GM19395 (cell line): ENCODE measurements around the gene CHST8.
"Not testable (repeated sequence)": the region's sequence is repeated elsewhere in the genome, so short reads cannot be mapped to it uniquely, and the experiment has no call there.

Source experiments
- ATAC-seq: cut with Tn5 transposase; IDR thresholded peaks from one replicate; pipeline ENCODE4 v1.9.1; 2021; ENCODE audit warnings: mild to moderate bottlenecking, moderate library complexity; ENCODE audit not compliant: unreplicated experiment

The CHST8 gene

DNA sequence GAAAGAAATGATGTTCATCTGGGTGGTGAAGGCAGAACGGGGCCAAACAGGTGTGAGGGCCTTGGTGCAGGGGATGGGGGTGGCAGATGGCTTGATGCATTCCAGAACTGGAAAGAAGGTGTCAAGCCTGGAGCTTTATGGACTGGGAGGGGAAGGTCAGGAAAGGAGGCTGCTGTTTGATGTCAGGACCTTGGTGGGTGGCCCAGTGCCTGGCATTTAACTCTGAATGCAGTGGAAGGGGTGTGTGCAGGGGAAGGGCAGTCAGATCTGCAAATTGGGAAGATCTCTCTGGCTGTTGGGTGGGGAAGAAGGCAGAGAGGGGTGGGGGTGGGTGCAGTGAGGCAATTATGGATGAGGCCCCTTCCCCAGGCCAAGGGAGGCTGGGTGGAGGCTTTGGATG lies 186.6 kb downstream of the CHST8 start:
- ATAC-seq: no peak

DNA sequence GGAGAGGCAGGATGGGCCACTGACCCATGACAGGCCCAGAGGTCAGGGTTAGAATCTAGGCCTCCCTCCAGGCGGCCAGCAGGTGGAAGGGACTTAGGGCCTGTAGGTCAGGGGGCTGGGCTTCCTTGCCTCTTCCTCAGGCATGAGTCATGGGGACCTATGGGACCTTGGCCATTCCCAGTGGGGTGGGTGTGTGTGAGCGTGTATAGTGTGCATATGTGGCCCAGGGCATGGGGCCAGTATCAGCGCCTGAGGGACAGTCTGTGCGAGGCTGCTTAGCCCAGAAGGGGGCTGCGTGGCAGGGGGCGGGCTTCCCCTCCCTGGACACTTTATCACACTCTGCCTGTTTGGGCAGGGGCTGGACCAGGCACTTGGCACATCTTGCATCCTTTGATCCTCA lies 188.2 kb downstream of the CHST8 start:
- ATAC-seq: no peak

DNA sequence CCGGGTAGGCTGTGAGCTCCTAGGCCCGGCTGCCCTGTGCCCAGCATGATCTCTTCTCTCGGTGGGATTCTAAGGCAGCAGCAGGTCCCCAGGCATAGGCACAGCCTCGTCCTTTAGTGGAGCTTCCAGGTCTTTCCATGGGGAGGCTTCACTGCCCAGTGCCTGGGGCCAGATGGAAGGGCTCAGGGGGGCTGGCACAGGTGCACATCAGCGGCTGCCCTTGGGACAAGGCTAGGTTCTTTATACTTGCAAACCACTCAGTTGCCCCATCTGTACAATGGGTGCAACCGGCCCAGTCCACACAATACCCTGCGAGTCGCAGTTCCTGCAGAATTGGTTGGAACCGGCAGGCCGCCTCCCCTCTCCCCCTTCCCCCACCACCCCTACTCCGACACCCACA lies 189.1 kb downstream of the CHST8 start:
- no peak for ATAC-seq

DNA sequence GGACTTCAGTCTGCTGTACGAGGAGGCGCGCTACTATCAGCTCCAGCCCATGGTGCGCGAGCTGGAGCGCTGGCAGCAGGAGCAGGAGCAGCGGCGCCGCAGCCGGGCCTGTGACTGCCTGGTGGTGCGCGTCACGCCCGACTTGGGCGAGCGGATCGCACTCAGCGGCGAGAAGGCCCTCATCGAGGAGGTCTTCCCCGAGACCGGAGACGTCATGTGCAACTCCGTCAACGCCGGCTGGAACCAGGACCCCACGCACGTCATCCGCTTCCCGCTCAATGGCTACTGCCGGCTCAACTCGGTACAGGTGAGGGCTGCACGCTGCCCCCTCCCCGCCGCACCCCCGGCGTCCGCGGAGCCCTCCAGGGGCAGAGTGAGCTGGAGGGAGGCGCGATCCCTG lies 189.5 kb downstream of the CHST8 start:
- no peak for ATAC-seq

DNA sequence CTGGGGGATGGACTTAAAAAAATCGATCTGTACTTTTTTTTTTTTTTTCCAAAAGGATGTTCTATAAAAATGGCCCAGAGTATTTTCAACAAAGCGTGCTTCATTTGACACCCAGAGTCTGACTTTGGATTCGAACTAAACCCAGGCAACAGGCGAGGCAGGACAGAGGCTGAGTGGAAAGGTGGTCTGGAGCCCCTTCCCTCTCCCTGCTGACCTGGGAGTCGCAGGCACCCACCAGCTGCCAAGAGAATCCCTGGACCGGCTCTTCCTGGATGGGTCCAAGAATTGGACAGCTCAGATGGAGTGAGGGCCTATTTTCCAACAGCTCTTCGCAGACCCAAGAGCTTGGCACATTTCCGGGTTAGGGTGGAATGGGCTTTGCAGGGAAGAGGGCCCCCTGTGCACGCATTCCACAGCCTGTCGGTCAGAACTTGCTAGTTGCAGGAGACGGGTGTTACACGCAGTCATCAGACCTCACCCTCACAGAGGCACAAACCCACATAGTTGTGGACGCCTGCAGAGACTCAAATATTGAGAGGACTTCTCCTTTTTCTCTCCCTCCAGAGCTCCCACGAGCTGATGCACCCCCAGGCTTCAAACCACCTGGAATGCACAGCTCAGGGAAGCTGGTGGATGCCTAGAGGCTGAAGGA lies 190.1 kb downstream of the CHST8 start:
- no peak for ATAC-seq

DNA sequence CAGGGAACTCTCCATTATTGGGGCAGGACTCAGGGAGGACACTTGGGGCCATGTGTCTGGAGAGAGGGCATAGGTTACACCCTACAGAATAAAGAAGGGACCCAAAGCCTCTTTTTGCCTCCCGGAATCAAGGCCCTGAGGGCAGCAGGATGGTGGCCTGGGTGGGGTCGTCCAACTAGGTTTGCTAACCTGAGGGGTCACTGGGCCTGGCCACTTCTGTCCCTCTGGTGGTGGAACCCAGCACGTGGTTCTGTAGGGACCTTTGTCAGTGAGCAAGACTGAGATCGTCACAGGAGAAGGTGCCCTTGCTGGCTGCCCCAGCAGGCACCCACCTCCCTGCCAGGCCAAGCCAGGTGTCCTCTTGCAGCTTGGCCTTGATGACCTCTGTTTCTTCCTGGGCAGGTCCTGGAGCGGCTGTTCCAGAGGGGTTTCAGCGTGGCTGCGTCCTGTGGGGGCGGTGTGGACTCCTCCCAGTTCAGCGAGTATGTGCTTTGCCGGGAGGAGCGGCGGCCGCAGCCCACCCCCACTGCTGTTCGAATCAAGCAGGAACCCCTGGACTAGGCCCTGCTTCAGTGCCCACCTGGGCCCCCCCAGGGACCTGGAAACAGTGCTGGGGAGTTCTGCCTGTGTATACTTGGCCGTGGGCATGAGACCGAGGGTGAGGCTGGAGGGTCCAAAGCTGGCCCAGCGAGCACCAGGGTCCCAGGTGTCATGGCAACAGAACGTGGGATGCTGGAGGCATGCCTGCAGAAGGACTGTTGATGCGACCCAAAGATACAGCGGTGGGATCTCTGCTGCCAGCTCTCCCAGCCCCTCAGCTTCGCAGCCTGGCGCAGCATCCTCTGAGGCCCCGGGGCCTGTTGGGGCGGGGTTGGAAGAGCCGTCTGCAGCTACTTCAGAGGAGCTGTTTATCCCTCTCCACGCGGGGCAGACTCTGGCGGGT lies 190.9 kb downstream of the CHST8 start:
- ATAC-seq: no peak

DNA sequence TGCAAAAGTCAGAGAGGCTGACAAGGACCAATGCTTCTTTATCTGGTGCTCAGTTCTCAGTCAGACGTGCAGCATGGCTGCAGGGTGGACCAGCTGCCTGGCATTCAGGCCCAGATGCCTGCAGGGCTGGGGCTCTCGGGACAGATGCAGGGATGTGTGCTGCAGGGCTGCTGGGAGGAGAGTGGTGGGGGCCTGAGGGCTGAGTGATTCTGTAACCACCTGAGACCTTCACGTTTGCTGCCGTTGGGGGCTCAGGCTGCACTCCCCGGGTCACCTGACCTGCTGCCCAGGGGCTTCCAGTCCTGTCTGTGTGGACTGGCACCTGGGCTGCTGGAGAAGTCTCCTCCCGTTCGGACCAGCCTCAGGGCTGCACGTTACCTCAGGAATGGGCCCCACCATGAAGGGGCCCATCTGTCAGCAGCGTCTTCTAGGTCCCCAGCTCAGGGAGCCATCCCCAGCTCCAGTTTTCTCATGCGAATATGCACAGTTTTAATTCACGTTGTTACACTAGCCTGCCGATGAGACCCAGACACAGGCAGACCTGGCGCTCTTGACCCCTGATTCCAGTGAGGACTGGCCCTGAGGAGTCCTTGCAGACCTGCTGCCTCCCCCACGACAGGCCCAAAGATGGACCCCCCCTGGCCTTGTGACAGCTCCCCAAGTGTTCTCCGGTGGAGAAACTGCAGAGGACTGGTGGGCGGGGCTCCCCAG lies 191.8 kb downstream of the CHST8 start:
- ATAC-seq: no peak

DNA sequence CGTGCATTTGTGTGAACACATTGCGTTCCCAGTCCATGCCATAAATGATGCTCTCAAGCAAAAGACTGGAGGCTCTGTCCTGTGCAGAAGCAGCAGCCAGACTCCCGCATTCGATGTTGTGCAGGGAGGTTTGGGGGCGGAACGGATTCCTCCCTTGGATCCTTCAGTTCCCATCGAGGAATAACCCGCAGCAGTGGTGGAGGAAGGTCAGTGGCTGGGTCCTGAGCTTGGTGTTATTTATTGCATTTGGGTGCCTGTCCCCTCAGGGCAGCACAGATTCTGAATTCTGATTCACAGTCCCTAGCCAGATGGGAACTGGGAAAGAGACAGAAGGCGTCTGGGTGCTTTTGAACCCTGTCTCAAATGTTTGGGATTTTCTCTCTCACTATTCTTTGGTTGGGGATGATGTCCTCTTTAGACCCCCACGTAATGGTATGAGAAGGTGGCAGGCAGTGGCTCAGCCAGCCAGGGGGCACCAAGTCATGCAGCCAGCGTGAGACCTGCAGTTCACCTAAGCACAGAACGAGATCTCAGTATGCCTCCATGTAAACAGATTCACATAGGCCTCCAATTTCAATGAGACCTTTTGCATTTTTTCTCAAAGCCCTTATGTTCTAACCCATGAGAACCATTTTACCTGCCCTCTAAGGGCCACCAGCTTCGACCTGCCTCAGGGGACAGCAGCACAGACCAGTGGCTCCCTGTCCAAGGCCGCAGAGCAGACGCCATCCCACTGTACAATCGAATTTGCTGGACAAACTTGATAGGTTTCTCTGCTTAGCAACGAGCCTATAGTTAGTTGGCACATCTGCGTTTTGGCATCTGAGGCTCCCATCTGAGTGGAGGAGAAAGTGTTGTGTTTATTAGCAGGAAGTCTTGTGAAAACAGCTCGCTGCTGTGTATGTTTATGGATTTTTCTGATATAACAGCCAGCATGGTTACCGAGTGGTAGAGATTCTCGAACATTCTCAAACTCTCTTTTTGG lies 192.7 kb downstream of the CHST8 start:
- no peak for ATAC-seq

DNA sequence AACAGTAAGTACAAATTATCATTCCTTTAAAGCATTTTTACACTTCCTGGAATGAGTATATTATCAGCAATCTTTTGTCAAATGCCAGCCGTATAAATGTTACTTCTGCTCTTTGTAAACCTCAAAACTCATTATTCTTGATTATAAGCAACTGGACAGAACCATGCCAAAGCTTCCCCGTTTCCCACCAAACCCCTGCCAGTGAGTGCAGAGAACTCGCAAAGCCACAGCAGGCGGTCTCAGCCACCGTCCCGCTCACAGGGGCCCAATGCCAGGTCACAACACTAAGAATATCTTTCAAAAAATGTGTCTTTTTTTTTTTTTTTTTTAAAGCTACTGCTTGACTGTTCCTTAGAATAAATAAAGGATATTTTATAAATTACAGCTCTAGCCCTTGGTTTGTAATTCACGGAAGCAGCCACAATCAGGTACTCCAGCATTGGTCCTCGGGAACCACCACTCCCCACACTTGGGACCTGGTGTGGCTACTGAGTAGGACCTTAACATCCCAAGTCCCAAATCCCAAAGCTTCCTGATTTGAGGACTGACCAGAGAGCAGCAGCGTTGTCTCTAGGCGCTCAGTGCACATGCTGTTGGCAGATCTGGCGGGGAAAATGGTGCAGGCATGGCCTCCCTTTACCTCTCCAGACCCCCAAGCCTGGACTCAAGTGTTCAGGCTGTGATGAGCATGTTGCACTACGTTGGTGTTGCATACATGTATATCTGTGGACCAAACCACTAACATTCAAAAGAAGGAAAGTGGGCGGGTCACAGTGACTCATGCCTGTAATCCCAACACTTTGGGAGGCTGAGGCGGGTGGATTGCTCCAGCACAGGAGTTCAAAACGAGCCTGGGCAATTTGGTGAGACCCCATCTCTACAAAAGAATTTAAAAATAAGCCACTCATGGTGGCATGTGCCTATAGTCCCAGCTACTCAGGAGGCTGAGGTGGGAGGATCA lies 193.9 kb downstream of the CHST8 start:
- ATAC-seq: no peak

DNA sequence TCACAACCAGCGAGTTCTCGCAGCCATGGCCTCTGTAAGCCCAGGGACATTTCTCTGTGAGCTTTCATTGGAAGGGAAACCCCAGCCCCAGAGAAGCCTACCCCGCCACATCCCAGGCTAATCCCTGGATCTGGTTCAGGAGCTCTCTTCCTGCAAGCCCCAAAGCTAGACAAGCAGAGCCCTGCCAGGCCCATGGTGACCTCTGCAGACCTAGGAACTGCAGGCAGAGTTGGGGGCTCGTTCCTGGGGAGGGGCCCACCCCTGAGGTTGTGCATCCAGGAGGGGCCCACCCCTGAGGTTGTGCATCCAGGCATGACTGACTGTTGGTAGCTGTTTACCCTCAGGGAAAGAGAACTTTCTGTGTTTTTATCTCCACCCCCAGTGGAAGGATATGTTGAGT lies 196.7 kb downstream of the CHST8 start:
- ATAC-seq: no peak

DNA sequence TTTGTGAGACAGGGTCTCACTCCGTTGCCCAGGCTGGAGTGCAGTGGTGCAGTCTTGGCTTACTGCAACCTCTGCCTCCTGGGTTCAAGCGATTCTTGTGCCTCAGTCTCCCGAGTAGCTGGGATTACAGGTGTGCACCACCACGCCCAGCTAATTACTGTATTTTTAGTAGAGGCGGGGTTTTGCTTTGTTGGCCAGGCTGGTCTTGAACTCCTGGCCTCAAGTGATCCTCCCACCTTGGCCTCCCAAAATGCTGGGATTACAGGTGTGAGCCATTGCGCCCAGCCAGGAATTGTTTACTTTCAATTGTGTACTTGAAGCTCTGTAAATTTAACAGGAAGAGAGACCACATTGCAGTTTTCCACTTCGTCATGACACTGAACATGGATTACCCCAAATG lies 197.3 kb downstream of the CHST8 start:
- ATAC-seq: not testable (repeated sequence)

DNA sequence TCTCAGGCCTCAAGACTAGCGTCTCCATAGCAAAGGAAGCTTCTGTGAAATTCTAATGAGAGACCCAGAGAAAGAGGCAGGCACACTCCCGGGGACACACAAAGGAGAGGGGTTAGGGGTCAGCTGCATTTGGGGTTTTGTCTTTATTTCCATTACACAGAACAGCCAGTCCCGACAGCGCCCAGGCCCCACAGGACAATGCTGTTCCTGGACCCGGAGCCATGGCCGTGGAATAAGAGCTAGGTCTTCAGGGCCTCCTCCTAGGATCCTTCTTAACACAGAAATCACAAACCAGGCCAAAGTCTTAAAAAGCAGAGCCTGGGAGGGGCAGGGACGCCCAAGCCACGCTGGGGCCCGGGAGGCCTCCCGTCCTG lies 197.7 kb downstream of the CHST8 start:
- ATAC-seq: no peak

DNA sequence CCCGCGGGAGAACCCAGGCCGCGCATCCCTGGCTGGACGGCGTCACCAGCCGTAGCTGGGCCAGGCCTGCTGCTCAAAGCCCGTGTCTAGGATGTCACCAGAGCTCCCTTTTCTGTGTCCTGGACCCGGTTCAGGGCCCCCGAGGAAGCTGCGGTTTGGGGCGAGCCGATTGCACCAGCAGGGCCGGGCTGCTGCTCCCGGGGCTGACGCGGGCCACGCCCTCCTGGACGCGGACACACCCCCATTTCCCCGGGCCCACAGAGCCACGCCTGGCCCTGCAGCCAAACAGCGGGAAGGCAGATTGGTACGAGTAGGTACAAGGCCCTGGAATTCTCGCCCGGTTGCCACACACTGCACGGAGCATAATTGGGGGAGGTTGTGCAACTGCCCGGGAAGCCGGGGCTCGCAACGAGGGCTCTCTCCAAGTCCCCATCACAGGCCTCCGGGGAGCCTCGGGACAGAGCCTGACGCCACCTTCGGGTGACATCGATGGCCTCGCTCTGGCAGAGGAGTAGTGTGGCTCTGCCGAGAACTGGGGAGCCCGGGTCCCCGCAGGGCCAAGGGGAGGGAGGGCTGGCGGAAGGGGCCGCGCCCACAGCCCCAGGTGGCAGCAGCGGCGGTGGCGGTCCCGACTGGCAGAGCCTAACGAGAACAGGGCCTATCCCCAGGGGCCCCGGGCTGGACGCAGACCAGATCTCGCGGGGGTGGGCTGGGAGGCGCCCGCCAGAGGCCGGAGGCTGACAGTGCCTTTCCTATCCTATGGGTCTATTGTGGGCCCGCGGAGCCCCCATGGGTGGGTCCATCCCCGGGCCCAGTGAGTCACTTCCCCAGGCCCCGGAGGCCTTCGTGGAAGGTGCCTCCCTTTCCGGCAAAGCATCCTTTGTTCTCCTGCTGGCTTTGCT lies 198.4 kb downstream of the CHST8 start:
- no peak for ATAC-seq

DNA sequence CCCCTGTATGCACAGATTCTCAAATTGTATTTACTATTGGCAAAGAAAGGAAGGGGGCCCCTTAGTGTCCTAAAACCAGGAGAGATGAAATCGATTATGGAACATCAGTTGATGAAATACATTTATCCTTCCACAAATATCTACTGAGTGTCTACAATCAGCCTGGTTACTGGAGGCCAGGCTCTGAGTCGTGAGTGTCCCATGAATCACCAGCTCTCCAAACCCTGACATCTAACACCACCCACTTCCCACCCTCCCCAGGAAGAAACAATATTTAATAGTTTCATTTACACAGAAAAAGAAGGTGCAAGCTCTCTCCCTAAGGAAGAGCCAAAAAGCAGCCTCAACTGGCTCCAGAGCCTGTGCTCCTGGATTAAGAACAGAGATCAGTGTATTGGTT lies 200.1 kb downstream of the CHST8 start:
- ATAC-seq: no peak
